Measurements from ENCODE around the gene SCRN2. TPM values are rescaled to one million over a fixed set of nuclear protein-coding genes. Genes with fewer than 3 reads are reported as not detected.
A peak's percentile ranks its signal among the peaks of the same experiment; 100 is the strongest.

SCRN2 gene
- total RNA-seq, 4 donors from 2014 or later = 13.9 to 24.8 (median 17.8) TPM

DNA sequence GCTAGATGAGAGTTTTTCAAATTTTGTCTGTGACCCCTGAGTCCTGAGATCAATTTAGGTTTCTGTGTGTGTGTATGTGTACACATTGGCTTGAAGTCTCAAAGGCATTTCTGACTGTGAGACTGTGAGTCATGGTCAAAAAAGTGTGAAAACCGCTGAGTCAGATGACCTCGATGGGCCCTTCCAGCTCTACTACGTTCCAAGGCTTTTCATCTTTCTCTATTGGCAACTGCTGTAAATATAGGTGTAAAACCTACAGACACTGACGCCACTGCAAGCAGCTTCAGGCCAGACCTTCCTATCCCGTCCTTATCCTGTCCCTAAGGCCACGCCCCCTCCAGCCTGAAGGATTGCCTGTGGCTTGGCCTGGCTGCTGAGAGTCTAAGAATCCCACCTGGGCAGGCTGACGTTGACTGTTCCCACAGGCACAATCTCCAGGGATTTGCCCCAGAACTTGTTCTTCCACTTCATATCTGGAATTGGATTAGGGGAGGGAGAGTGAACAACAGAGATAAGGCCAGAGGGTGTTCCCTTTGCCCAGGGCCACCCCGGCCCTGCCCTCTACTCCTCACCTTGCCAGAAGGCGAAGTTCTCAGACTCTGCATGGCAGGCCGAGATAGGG lies 30.8 kb downstream of the SCRN2 start:
- Histone ChIP-seq H3K27me3 (no peaks in the 10 kb centered on the region), H3K36me3 (peaks cover 0 to 81% (median 24%) of the 10 kb centered on the region in 3 donors), H3K9me3 (no peaks in the 10 kb centered on the region), H3K27ac (peak overlapping the region; percentile 36 to 81 (median 67)), H3K4me1 (peaks cover 0 to 28% (median 17%) of the 10 kb centered on the region in 3 donors), H3K4me3 (no peak overlapping the region)
- 38 to 59% methylated on average over 5 to 10 of the region's 10 CpGs for WGBS, 2 donors
- intact Hi-C loops (cut with DNase I) = no loop called here
- TF ChIP-seq, protein P1, sequence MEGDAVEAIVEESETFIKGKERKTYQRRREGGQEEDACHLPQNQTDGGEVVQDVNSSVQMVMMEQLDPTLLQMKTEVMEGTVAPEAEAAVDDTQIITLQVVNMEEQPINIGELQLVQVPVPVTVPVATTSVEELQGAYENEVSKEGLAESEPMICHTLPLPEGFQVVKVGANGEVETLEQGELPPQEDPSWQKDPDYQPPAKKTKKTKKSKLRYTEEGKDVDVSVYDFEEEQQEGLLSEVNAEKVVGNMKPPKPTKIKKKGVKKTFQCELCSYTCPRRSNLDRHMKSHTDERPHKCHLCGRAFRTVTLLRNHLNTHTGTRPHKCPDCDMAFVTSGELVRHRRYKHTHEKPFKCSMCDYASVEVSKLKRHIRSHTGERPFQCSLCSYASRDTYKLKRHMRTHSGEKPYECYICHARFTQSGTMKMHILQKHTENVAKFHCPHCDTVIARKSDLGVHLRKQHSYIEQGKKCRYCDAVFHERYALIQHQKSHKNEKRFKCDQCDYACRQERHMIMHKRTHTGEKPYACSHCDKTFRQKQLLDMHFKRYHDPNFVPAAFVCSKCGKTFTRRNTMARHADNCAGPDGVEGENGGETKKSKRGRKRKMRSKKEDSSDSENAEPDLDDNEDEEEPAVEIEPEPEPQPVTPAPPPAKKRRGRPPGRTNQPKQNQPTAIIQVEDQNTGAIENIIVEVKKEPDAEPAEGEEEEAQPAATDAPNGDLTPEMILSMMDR (IDR thresholded peaks at IDR 0.05) = no peak
- TF ChIP-seq POLR2A (IDR thresholded peaks at IDR 0.05) = no peak
- no peak for DNase-seq

DNA sequence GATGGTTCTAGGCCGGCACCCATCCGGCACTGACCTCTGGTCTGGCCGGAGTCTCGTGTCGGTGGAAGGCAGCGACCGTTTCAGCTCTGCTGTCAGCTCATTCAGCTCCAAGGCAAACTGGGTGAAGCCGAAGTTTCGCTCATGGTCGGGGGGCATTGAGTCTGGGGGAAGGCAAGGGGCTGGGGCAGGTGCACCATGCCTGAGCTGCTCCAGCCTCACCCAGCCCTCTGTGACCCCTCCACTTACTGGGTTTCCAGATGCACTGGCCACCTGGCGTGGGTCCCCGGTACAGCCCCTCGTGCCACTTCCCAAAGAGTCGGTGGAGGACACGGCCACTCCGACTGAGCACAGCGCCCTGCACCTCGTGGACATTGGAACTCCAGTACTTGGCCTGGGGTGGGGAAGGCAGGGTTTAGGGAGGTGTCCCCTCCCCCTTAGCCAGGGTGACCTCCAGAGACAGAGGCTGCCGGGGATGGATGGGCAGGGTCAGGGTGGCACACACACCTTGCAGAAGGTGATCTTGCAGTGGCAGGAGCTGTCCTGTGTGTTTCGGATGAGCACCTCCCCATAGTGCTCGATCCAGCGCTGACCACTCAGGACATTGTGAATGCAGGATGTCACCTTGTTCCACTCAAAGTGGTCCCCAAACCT lies 32.1 kb downstream of the SCRN2 start:
- H3K36me3 ChIP-seq = peaks cover 0 to 68% (median 14%) of the 10 kb centered on the region in 3 donors
- H3K9me3 ChIP-seq = no peaks in the 10 kb centered on the region
- intact Hi-C loops (cut with DNase I) = loop anchor here (10.0 kb wide), 1 partner anchor 114 kb away; the partner anchor contains the start of gene TBKBP1
- H3K4me3 ChIP-seq = no peak overlapping the region
- H3K27me3 ChIP-seq = no peaks in the 10 kb centered on the region
- peak overlapping the region in 2 of 4 donors; percentile 81 for H3K27ac ChIP-seq
- DNase-seq = no peak
- H3K4me1 ChIP-seq = peaks cover 0 to 28% (median 17%) of the 10 kb centered on the region in 3 donors
- TF ChIP-seq, protein P1 (IDR thresholded peaks at IDR 0.05) = no peak
- no peak for TF ChIP-seq POLR2A (IDR thresholded peaks at IDR 0.05)
- 75 to 87% methylated on average over 2 to 10 of the region's 22 CpGs for whole genome bisulfite sequencing, 2 donors

DNA sequence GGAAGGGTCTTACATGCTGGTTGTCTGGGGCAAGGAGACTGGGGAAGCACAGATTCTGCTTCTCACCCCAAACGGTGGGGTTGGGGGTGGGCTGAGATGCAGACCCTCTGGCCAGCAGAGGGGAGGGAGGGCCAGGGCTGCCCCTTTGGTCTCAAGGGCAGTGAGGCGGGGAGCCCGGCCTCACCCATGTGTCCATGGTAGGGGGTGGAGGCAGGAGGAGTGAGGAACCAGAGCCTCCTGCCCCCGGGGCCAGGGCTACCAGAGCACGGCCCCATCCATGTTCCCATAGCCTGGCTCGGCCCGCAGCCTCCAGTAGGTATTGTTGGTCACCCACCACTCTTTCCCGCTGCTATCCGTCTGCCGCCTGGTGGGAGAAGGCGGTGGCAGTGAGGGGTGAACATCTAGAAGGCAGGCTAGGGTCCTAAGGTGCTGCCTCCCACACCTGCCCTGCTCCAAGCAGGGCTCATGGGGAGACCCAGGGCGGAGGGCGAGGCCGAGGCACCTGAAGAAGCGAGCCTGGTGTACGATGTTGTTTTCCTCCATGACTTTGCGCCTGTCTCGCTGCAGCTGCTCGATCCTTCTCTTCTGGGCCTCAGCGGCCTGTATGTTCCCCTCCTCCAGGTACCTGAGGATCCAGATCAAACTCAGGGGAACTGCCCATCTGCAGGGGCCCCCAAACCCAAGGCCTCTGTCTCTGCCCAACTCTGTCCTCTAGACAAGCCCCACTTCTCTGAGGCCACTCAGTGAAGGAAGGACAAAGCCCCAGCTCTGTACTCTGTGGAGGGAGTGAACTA lies 32.8 kb downstream of the SCRN2 start:
- no peak overlapping the region for H3K27ac ChIP-seq
- H3K4me3 ChIP-seq = no peak overlapping the region
- no peaks in the 10 kb centered on the region for H3K9me3 ChIP-seq
- intact Hi-C loops (cut with DNase I) = loop anchor here (10.0 kb wide), 1 partner anchor 113 kb away; the partner anchor contains the start of gene TBKBP1
- 90 to 91% methylated on average over 9 to 11 of the region's 20 CpGs for WGBS, 2 donors
- H3K36me3 ChIP-seq = peaks cover 0 to 61% (median 13%) of the 10 kb centered on the region in 3 donors
- TF ChIP-seq POLR2A (IDR thresholded peaks at IDR 0.05) = no peak
- TF ChIP-seq, protein P1 (IDR thresholded peaks at IDR 0.05) = no peak
- H3K4me1 ChIP-seq = peaks cover 0 to 28% (median 17%) of the 10 kb centered on the region in 3 donors
- no peak for DNase-seq
- H3K27me3 ChIP-seq = no peaks in the 10 kb centered on the region

DNA sequence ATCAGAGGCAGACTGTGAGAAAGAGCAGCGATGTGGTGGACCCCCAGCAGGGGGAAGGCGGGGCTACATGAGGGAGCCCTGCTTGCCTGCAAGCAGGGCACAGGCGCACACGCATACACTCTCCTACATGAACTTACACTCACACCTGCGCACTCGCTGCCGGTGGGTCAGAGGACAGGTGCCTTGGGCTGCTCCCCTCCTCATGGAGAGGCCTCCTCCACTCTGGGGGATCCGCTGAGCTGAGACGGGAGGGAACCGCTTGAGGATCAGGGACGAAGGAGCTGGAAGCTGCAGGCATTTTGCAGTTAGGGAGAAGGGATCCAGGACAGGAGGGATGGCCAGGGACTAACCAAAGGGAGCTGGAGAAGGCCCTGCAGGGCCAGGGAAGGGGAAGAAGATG lies 33.7 kb downstream of the SCRN2 start:
- Histone ChIP-seq H3K4me1 (peaks cover 0 to 28% (median 17%) of the 10 kb centered on the region in 3 donors), H3K36me3 (peaks cover 0 to 52% (median 13%) of the 10 kb centered on the region in 3 donors), H3K27me3 (no peaks in the 10 kb centered on the region), H3K27ac (no peak overlapping the region), H3K4me3 (no peak overlapping the region), H3K9me3 (no peaks in the 10 kb centered on the region)
- no peak for TF ChIP-seq POLR2A (IDR thresholded peaks at IDR 0.05)
- TF ChIP-seq, protein P1 (IDR thresholded peaks at IDR 0.05) = no peak
- WGBS, 2 donors = 96% methylated on average over 10 of the region's 11 CpGs; no CpG with 5 or more reads in 1 of the 2 donors
- intact Hi-C loops (cut with DNase I) = loop anchor here (10.0 kb wide), 1 partner anchor 113 kb away; the partner anchor contains the start of gene TBKBP1
- no peak for DNase-seq
